KOPT-K1 (cell line): ENCODE data around the gene GPR78.

Experiments
- H3K27ac ChIP-seq: fragments of 200-600 bp; sonication (generic); 2 replicates; pipeline ENCODE4 v1.5.1; 2016; ENCODE audit warnings: antibody characterized with exemption, mild to moderate bottlenecking, low read depth, low read length; ENCODE audit not compliant: poor library complexity, severe bottlenecking
- H3K36me3 ChIP-seq: fragments of 200-600 bp; sonication (generic); 2 replicates; pipeline ENCODE4 v1.5.1; 2017; ENCODE audit warnings: antibody characterized with exemption, mild to moderate bottlenecking, low read length, moderate library complexity; ENCODE audit not compliant: insufficient read depth
- H3K9me3 ChIP-seq: fragments of 200-600 bp; sonication (generic); 2 replicates; pipeline ENCODE4 v1.5.1; 2017; ENCODE audit warnings: antibody characterized with exemption, low read length, mild to moderate bottlenecking; ENCODE audit not compliant: insufficient read depth, poor library complexity, severe bottlenecking

Gene GPR78

DNA sequence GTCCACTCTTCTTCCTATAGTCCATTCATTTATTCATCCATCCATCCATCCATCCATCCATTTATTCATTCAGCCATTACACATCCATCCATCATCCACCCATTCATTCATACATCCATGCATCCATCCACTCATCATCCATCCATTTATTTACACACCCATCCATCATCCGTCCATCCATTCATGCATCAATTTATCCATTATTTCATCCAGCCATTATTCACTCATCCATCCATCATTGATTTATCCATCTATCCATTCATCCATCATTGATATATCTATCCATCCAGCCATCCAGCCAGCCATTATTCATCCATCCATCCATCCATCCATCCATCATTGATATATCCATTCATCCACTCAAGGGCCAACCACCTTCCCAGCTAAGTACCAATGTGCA is 25.1 kb downstream of the GPR78 start:
- Histone ChIP-seq H3K36me3 (no peaks in the 10 kb centered on the region), H3K9me3 (no peaks in the 10 kb centered on the region), H3K27ac (no peak overlapping the region)

DNA sequence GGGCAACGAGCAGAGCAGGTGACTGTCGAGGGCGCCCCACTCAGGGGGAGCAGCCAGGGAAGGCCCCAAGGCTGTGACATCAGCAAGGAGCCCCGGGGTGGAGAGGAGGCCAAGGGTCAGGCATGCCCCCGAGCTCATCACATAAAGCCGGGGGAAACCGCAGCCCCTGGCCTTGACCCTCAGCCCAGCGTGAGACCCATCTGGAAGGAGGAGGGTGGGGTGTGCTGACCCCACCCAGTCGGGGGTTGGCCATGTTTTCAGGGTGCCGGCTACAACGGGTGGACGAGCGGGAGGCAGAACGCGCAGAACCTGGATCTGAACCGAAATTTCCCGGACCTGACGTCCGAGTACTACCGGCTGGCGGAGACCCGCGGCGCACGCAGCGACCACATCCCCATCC is 26.3 kb downstream of the GPR78 start:
- Histone ChIP-seq H3K27ac (no peak overlapping the region), H3K36me3 (no peaks in the 10 kb centered on the region), H3K9me3 (no peaks in the 10 kb centered on the region)

DNA sequence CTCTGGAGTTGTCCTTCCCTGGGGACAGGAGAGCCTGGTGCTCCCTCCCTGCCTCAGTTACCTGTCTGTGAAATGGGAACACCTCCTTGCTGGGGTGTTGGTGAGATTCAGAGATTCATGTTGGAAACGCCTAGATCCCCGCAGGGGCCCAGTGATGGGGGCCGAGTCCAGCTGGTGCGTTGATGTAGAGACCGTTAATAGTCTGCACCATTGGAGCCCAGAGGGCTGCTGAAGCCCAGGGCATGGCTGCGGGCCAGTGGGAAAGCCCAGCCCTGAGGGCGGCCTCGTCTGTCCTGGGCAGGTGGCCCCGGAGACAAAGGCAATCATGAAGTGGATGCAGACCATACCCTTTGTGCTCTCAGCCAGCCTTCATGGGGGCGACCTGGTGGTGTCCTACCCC is 26.8 kb downstream of the GPR78 start:
- no peaks in the 10 kb centered on the region for H3K9me3 ChIP-seq
- no peaks in the 10 kb centered on the region for H3K36me3 ChIP-seq
- H3K27ac ChIP-seq, result no peak overlapping the region

DNA sequence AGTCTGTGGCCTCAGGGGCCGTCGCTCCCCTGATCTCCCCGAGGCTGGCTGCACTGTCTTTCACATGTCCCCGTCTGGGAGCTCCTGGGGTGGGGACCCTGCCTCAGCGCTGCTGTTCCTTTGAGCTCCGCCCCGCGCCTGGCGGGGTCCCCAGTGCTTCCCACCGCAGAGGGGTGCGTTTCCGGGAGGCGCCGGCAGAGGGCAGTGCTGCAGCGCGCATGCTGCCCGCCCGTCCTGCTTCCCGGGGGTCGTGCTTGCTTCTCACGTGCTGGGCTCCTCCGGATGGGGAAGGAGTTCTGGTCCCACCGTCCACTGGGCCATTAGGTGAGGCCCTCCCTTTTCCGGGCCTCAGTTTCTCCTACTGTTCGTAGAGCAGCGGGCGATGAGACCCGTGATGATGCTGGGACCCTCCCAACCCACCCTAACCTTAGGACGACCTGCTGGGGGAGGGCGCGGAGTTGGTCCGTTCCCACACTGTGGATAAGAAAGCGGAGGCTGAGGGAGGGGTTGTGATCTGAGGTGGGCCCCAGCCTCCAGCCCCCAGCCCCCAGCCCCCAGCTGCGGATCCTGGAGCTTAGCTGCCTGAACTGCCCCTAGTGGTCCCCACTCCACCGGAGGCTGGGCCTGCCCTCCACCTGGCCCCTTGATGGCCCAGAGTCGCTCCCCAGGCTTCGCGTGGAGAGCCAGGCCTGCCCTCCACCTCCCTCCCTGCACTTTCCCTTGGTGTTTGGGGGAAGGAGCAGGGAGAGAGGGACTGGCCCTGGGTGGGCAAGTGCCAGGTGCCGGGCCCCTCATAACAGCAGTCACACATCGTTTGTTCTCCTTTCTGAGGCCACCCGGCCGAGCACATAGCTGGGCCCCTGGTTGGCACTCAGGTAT is 27.6 kb downstream of the GPR78 start:
- no peaks in the 10 kb centered on the region for H3K9me3 ChIP-seq
- H3K27ac ChIP-seq, result no peak overlapping the region
- H3K36me3 ChIP-seq, result no peaks in the 10 kb centered on the region

DNA sequence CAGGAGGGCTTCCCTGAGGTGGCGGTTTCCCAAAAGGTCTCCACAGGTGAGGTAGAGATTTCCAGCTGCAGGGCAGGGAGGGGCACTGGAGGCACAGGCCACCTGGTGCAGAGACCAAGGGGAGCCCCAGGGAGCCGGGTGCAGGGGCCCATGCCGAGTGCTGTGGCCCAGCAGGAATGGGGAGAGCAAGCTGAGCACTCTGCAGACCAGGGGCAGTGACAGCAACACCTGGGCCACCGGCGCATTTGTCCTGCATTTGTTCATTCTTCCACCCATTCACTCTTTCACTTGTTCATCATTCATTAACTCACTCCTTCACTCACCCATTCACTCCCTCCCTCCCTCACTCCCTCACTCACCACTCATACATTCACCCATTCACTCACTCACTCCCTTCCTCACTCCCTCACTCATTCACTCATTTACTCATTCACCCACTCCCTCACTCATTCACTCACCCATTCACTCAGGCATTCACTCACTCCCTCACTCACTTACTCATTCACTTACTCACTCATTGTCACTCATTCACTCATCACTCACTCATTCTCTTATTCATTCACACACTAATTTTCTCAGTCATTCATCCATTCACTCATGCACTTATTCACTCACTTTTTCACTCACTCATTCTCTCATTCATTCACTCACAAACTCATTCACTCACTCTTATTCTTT is 28.7 kb downstream of the GPR78 start:
- Histone ChIP-seq H3K27ac (no peak overlapping the region), H3K36me3 (no peaks in the 10 kb centered on the region)

DNA sequence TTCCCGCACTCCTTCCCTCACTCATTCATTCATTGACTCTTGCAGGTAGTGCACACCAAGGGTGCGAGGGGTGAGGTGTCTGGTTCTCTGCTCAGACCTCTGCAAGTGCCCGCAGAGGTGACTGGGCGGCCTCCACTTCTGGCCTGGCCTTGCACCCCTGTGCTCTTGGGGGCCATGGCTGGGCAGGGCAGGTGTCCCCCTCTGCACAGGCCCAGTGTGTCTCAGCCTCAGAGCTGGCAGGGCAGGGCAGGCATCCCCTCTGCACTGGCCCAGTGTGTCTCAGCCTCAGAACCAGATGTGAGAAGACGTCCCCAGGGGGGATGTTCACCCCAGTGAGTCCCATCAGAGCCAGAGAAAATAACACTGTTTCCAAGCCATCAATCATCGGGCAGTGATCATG is 29.2 kb downstream of the GPR78 start:
- Histone ChIP-seq H3K9me3 (no peaks in the 10 kb centered on the region), H3K27ac (no peak overlapping the region), H3K36me3 (no peaks in the 10 kb centered on the region)

More for the DNA sequence above, 28.7 kb downstream of the GPR78 start:
- no peaks in the 10 kb centered on the region for H3K9me3 ChIP-seq

DNA sequence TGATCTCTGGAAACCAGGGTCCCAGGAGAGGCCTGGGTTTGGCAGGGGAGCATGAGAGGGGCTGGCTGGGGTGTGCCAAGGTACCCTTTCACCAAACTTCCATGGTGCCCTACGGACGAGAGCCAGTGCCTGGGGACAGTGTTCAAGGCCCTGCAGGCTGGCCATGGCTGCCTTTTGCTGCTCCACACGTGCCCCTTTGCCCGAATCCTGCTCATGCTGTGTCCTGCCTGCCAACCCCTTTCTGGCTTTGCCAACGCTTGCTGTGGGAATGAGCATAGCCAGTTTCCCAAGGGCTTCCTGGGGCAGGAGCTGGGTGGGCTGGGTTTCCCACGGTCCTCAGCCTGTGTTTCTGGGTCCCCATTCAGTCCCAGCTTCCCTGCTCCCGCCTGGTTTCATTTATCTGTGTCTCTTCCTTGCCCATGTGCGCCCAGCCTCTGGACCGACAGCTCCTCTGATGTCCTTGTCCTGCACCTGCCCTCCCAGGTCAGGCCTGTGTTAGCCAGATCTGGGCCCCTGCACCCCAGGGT is 29.7 kb downstream of the GPR78 start:
- H3K9me3 ChIP-seq, result no peaks in the 10 kb centered on the region
- no peak overlapping the region for H3K27ac ChIP-seq
- H3K36me3 ChIP-seq, result no peaks in the 10 kb centered on the region

DNA sequence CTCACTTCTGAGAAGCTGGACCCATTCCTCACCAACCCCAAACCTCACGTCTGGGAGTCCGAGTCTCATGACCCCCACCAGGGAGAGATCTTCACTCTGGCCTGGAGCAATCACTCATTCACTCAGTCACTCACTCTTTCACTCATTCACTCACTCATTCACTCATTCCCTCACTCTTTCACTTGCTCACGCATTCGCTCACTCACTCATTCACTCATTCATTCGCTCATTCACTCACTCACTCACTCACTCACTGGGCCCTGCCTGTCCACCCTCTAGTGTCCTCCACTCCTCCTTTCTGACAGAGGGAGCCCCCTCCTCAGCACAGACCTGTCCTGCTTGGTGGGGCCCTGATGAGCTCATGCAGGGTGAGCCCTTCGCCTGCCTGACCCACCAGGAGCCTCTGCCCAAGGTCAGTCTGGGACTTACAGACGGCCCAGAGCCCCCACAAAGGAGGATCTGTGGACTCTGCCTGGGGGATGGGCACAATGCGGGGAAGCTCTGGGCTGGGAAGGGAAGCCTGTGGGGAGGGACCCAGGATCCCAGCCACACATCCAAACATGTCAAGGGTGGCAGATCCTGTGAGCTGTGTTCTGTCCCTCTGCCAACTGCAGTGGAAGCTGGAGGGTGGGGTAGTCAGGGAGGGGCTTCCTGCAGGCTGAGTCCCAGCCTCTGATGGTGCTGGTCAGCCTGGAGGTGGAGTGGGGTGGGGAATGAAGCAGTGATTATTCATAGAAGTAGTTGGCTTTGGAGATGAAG is 30.8 kb downstream of the GPR78 start:
- Histone ChIP-seq H3K36me3 (no peaks in the 10 kb centered on the region), H3K9me3 (no peaks in the 10 kb centered on the region), H3K27ac (no peak overlapping the region)

DNA sequence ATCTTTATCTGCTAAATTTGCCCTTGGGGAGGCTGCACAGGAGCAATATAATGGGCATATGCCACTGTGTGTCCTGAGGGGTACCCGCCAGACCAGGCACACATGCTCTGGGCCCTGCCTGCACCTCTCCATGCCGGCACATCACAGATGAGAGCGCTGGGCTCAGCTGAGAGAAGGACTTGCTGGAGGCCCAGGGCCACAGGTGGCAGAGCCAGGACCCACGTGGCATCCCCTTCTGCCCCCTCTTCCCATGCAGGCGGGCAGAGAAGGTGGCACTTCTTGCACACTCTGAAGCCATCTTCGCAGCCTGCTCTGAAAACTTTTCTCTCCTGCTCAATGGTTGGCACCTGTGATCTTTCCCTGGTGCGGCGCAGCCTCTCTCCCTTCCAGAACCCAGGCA is 32.5 kb downstream of the GPR78 start:
- Histone ChIP-seq H3K27ac (no peak overlapping the region), H3K9me3 (no peaks in the 10 kb centered on the region), H3K36me3 (no peaks in the 10 kb centered on the region)

DNA sequence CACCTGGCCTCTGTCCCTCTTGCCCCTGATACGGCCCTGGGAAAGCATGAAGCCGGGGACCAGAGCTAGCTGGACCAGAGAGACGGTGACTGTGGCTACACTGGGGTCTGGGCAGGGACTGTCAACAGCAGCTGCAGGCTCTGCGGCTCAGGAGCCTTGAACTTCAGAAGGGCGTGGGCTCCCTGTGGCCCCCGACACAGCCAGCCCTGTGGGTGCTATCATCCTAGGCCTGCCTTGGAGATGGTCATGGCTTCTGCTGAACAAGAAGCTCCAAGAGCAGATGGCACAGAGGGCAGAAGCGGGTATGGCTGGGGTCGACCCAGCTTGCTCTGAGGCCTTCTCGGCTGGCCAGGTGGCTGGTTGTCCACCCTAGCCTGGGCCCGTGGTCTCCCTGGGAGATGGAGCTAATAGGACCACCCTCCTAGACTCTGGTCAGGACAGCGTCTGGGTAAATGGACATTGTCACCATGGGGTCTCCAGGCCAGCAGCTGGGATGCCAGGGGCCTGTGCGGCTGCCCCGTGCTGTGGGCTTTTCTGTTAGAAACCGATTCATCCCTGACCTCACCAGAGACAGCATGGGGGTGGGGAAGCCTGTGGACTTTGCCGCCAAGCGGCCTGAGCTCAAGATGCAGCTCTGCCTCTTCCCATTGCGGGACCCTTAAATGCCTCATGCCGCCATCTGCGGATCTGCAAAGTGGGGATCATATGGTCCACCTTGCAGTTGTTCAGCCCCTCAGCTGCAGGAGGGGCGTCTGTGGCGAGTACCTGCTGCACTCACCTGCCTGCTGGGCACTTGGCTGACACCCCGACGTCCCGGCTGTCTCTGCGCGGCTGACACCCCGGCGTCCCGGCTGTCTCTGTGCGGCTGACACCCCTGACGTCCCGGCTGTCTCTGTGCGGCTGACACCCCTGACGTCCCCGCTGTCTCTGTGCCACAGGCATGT is 33.5 kb downstream of the GPR78 start:
- H3K36me3 ChIP-seq, result no peaks in the 10 kb centered on the region
- no peaks in the 10 kb centered on the region for H3K9me3 ChIP-seq
- H3K27ac ChIP-seq, result no peak overlapping the region

DNA sequence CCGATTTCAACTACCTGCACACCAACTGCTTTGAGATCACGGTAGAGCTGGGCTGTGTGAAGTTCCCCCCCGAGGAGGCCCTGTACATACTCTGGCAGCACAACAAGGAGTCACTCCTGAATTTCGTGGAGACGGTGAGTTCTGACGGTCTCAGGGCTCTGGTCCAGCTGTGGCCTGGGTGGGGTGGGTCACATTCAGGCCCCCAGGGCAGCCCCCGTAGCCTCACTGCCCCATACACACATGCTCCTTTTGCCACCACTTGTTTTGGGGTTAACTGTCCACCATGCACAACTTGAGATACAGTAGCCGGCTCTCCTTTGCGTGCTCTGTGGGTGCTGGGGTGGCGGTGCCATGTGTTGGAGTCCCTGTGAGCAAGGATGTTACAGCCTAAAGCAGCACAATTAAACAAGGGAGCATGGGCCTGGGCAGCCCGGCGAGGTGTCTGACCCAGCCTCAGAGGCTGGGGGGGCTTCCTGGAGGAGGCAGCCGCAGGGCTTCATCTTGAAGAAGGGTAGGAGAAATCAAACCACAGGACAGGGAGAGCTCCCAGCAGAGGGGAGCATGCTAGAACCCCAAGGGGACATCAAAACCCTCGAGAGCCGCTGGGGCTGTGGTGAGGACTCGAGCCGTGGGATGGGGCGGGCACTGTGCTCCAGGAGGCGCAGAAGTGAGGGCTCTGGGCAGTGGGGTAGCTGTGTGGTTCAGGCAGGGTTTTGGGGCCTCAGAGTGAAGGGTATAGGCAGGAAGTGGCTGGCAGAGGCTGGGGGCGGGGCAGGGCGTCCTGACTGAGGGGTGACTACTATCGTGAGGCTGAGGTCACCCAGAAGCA is 34.4 kb downstream of the GPR78 start:
- H3K9me3 ChIP-seq, result no peaks in the 10 kb centered on the region
- H3K36me3 ChIP-seq, result no peaks in the 10 kb centered on the region
- no peak overlapping the region for H3K27ac ChIP-seq

DNA sequence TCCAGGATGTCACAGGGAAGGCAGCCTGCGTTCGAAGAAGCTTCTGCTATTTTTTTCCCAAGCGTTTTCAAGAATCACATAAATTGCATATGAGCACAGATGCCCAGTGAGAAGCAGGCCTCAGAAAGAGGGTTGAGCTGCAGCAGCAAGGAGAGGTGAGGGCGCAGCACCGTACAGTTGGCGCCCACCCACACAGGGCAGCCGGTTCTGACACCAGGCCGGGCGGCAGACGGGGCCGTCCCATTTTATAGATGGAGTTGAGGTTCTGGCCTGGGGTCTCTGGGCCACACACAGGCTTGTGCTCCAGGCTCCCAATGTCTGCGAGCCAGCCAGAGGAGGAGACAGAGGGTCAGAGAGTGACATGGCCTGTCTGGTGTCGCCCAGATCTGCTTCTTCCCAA is 35.2 kb downstream of the GPR78 start:
- no peak overlapping the region for H3K27ac ChIP-seq

DNA sequence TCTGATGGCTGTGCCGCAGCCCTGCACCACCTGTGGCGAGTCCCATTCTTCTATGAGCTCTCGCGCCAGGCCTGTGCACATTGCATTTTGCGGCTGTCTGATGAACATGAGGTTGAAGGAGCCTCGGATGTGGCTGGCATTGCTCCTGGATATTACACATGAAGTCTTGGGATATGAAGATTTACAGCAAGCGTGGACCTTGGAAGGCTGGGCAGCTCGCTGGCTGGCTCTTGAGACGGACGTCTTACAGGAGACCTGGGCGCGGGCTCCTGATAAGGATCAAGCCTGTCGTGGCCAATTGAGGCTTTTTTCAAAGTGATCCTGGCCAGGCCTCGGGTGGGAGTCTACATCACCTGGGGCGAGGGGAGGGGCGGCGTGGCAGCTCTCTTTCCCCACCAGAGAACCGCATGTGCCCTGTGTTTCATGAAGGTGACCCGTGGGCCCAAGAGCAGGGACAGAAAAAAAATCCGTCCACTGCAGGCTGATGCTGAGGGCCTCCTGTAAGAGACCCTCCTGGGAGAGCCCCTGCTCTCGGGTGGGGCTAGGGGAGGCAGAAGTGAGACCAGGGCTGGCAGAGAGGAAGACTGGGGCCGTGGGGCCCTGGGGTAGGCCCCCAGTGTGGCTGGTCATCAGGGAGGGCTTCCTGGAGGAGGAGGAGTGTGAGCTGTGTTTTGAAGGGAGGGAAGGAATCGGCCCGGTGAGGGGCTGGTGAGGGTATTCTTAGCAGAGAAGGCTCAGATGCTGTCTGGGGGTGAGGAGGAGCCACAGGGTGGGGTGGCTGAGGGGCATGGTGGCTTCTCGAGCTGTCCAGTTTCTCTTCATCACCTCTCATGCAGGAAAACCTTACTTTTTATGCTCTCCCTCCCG is 36.0 kb downstream of the GPR78 start:
- Histone ChIP-seq H3K36me3 (no peaks in the 10 kb centered on the region), H3K9me3 (no peaks in the 10 kb centered on the region), H3K27ac (no peak overlapping the region)

More for the DNA sequence above, 35.2 kb downstream of the GPR78 start:
- Histone ChIP-seq H3K36me3 (no peaks in the 10 kb centered on the region), H3K9me3 (no peaks in the 10 kb centered on the region)
